SK-N-SH (cell line): ENCODE measurements around the gene FGD2. TPM values are rescaled to one million over a fixed set of nuclear protein-coding genes. Genes with fewer than 3 reads are reported as not detected.

Experiments
- CTCF ChIA-PET: fragments of 300-600, 350-600 bp; formaldehyde crosslinking; extraction: SDS; loops from one replicate; lab custom pipeline; 2021; lab: Yijun Ruan, JAX
- POLR2A ChIA-PET: fragments of 350-600 bp; sonication (Branson Sonifier 250); formaldehyde crosslinking; extraction: SDS; loops from one replicate; lab custom pipeline; 2020; ENCODE audit warnings: antibody characterized with exemption, inconsistent platforms; lab: Yijun Ruan, JAX
- DNase-seq: peaks from one replicate; pipeline ENCODE4 v3.0.0; 2012
- H2AFZ ChIP-seq: fragments of 200-600 bp; sonication (generic); 2 replicates; pipeline ENCODE4 v1.8.1; 2016; ENCODE audit warnings: antibody characterized with exemption, mild to moderate bottlenecking, low read depth
- H3F3A ChIP-seq: fragments of 200-600 bp; sonication (generic); replicated peaks from 2 replicates; pipeline ENCODE3; 2016; ENCODE audit warnings: antibody characterized with exemption, mild to moderate bottlenecking; ENCODE audit not compliant: insufficient read depth
- H3K27ac ChIP-seq, 2 experiments: fragments of 200-500 bp in 1 of 2; fragments of 200-600 bp in 1 of 2; sonication (Bioruptor generic) in 1 of 2; sonication (generic), shearing (Covaris generic) in 1 of 2; 2 replicates each; pipeline versions ENCODE4 v1.5.1 to v1.6.1; 2014 to 2016; ENCODE audit warnings: low read depth in 2 of 2, inconsistent platforms in 1 of 2, low read length in 1 of 2, mild to moderate bottlenecking in 1 of 2, mixed read lengths in 1 of 2
- H3K27me3 ChIP-seq: fragments of 200-600 bp; sonication (generic), shearing (Covaris generic); 2 replicates; pipeline ENCODE4 v1.6.1; 2016; ENCODE audit warnings: mixed run types; ENCODE audit not compliant: insufficient read depth
- H3K36me3 ChIP-seq, 2 experiments: fragments of 200-500 bp in 1 of 2; fragments of 200-600 bp in 1 of 2; sonication (Bioruptor generic) in 1 of 2; sonication (generic) in 1 of 2; replicated peaks in 1 of 2; 2 replicates each; pipeline versions ENCODE3 to v1.5.1; 2014 to 2016; ENCODE audit warnings: low read length in 1 of 2, mild to moderate bottlenecking in 1 of 2; ENCODE audit not compliant: insufficient read depth in 2 of 2, control insufficient read depth in 1 of 2
- H3K4me1 ChIP-seq, 2 experiments: fragments of 200-500 bp in 1 of 2; fragments of 200-600 bp in 1 of 2; sonication (Bioruptor generic) in 1 of 2; sonication (generic), shearing (Covaris generic) in 1 of 2; 2 replicates each; pipeline versions ENCODE4 v1.5.1 to v1.6.1; 2014 to 2016; ENCODE audit warnings: low read depth in 1 of 2, low read length in 1 of 2, mixed run types in 1 of 2; ENCODE audit not compliant: insufficient read depth in 2 of 2, control insufficient read depth in 1 of 2
- H3K4me2 ChIP-seq: fragments of 200-600 bp; sonication (generic), shearing (Covaris generic); 2 replicates; pipeline ENCODE4 v1.6.1; 2017; ENCODE audit warnings: mixed run types
- H3K4me3 ChIP-seq, 2 experiments: fragments of 200-500 bp in 1 of 2; fragments of 200-600 bp in 1 of 2; sonication (Bioruptor generic) in 1 of 2; sonication (generic), shearing (Covaris generic) in 1 of 2; 2 replicates each; pipeline versions ENCODE4 v1.5.1 to v1.8.1; 2014 to 2016; ENCODE audit warnings: low read depth in 2 of 2, inconsistent platforms in 1 of 2, low read length in 1 of 2, mild to moderate bottlenecking in 1 of 2, mixed read lengths in 1 of 2, moderate library complexity in 1 of 2
- H3K79me2 ChIP-seq: fragments of 200-600 bp; sonication (generic); 2 replicates; pipeline ENCODE4 v1.8.1; 2017; ENCODE audit warnings: mild to moderate bottlenecking; ENCODE audit not compliant: insufficient read depth
- H3K9ac ChIP-seq: fragments of 200-600 bp; sonication (generic); 2 replicates; pipeline ENCODE4 v1.6.1; 2017; ENCODE audit warnings: mixed run types
- H3K9me2 ChIP-seq: fragments of 200-600 bp; sonication (generic); 2 replicates; pipeline ENCODE4 v1.6.1; 2017; ENCODE audit warnings: mixed run types
- H3K9me3 ChIP-seq: fragments of 200-600 bp; sonication (generic); 2 replicates; pipeline ENCODE4 v1.6.1; 2017; ENCODE audit warnings: mixed run types, mild to moderate bottlenecking, moderate library complexity
- H4K20me1 ChIP-seq: fragments of 200-600 bp; sonication (generic); 2 replicates; pipeline ENCODE4 v1.6.1; 2017; ENCODE audit warnings: mild to moderate bottlenecking, mixed run types; ENCODE audit not compliant: insufficient read depth
- CHD2 ChIP-seq: fragments of 150-350 bp; IDR thresholded peaks from 2 replicates; pipeline ENCODE4 v1.6.1; 2018; ENCODE audit warnings: low read length; ENCODE audit not compliant: partially characterized antibody
- ELF1 ChIP-seq: IDR thresholded peaks from 2 replicates; pipeline ENCODE4 v1.4.0; 2012
- EP300 ChIP-seq, 2 experiments: IDR thresholded peaks; 2 replicates each; pipeline versions ENCODE4 v1.4.0 to v1.6.1; 2012; ENCODE audit warnings: borderline replicate concordance in 1 of 2, low read depth in 1 of 2, low read length in 1 of 2
- FOSL2 ChIP-seq: IDR thresholded peaks from 2 replicates; pipeline ENCODE4 v1.4.0; 2012; ENCODE audit warnings: low read depth, mild to moderate bottlenecking, moderate library complexity, borderline replicate concordance
- FOXJ3 ChIP-seq: sonication (generic); formaldehyde crosslinking; IDR thresholded peaks from 2 replicates; pipeline ENCODE4 v1.5.1; 2020; ENCODE audit warnings: mild to moderate bottlenecking, missing genetic modification reagents
- FOXM1 ChIP-seq: IDR thresholded peaks from 2 replicates; pipeline ENCODE4 v1.4.0; 2012; ENCODE audit warnings: low read depth, mild to moderate bottlenecking
- GABPA ChIP-seq: IDR thresholded peaks from 2 replicates; pipeline ENCODE4 v1.4.0; 2012; ENCODE audit warnings: low read depth, mild to moderate bottlenecking
- GATA2 ChIP-seq: sonication (generic); formaldehyde crosslinking; IDR thresholded peaks from 2 replicates; pipeline ENCODE4 v1.5.0; 2020; ENCODE audit warnings: mild to moderate bottlenecking, missing genetic modification reagents
- IRF3 ChIP-seq: fragments of 150-350 bp; IDR thresholded peaks from 2 replicates; pipeline ENCODE4 v1.6.1; 2016; ENCODE audit warnings: mild to moderate bottlenecking, low read depth, low read length
- MEF2A ChIP-seq: IDR thresholded peaks from 2 replicates; pipeline ENCODE4 v1.4.0; 2012; ENCODE audit warnings: low read depth, borderline replicate concordance
- MXI1 ChIP-seq: IDR thresholded peaks from 2 replicates; pipeline ENCODE4 v1.6.1; 2012; ENCODE audit warnings: mild to moderate bottlenecking, low read depth, low read length, improper control_type of control experiment
- NFIC ChIP-seq: IDR thresholded peaks from 2 replicates; pipeline ENCODE4 v1.4.0; 2012; ENCODE audit warnings: borderline replicate concordance
- NRF1 ChIP-seq: IDR thresholded peaks from 2 replicates; pipeline ENCODE4 v1.6.1; 2012; ENCODE audit warnings: low read depth, mild to moderate bottlenecking, low read length
- RAD21 ChIP-seq: IDR thresholded peaks from 2 replicates; pipeline ENCODE4 v1.6.1; 2012; ENCODE audit warnings: mild to moderate bottlenecking, low read length
- RCOR1 ChIP-seq: fragments of 150-350 bp; IDR thresholded peaks from 2 replicates; pipeline ENCODE4 v1.6.1; 2017; ENCODE audit warnings: antibody characterized with exemption, low read length
- RXRA ChIP-seq: IDR thresholded peaks from 2 replicates; pipeline ENCODE4 v1.4.0; 2012; ENCODE audit warnings: low read depth, mild to moderate bottlenecking, borderline replicate concordance
- SIN3A ChIP-seq: IDR thresholded peaks from 2 replicates; pipeline ENCODE4 v1.6.1; 2012; ENCODE audit warnings: low read depth, mild to moderate bottlenecking, low read length, moderate library complexity, borderline replicate concordance
- SMC3 ChIP-seq: IDR thresholded peaks from 2 replicates; pipeline ENCODE4 v1.6.1; 2012; ENCODE audit warnings: low read depth, low read length, improper control_type of control experiment
- TAF1 ChIP-seq: IDR thresholded peaks from 2 replicates; pipeline ENCODE4 v1.6.1; 2012; ENCODE audit warnings: low read depth, mild to moderate bottlenecking, low read length, moderate library complexity, borderline replicate concordance
- TCF12 ChIP-seq: IDR thresholded peaks from 2 replicates; pipeline ENCODE4 v1.4.0; 2012
- TEAD4 ChIP-seq: IDR thresholded peaks from 2 replicates; pipeline ENCODE4 v1.4.0; 2012; ENCODE audit warnings: mild to moderate bottlenecking, borderline replicate concordance; ENCODE audit not compliant: insufficient read depth
- USF1 ChIP-seq: IDR thresholded peaks from 2 replicates; pipeline ENCODE4 v1.4.0; 2012; ENCODE audit warnings: low read depth, borderline replicate concordance
- USF2 ChIP-seq: fragments of 150-350 bp; IDR thresholded peaks from 2 replicates; pipeline ENCODE4 v1.6.1; 2017; ENCODE audit warnings: antibody characterized with exemption, low read length, low read depth, borderline replicate concordance
- YY1 ChIP-seq: IDR thresholded peaks from 2 replicates; pipeline ENCODE4 v1.4.0; 2012; ENCODE audit warnings: low read depth, mild to moderate bottlenecking
- WGBS: methylation state at CpG from one replicate; pipeline ENCODE4 v1.1.6; 2017; ENCODE audit warnings: low lambda C conversion rate; 5-methylcytosine and 5-hydroxymethylcytosine counted together
- polyA plus RNA-seq, 3 experiments: library from polyadenylated mRNA; depleted of rRNA; stranded (reverse); fragments of >200 nt; gene quantifications; 2 replicates each; pipeline ENCODE4 v1.2.3, GENCODE V29; 2012
- TF ChIP-seq, protein P1 (sequence below): IDR thresholded peaks from 2 replicates; pipeline ENCODE4 v1.4.0; 2012; ENCODE audit warnings: low read depth, borderline replicate concordance

The FGD2 gene
- polyA plus RNA-seq, 1 of the 3 experiments (the other 2 are of a cell fraction) = not detected

DNA sequence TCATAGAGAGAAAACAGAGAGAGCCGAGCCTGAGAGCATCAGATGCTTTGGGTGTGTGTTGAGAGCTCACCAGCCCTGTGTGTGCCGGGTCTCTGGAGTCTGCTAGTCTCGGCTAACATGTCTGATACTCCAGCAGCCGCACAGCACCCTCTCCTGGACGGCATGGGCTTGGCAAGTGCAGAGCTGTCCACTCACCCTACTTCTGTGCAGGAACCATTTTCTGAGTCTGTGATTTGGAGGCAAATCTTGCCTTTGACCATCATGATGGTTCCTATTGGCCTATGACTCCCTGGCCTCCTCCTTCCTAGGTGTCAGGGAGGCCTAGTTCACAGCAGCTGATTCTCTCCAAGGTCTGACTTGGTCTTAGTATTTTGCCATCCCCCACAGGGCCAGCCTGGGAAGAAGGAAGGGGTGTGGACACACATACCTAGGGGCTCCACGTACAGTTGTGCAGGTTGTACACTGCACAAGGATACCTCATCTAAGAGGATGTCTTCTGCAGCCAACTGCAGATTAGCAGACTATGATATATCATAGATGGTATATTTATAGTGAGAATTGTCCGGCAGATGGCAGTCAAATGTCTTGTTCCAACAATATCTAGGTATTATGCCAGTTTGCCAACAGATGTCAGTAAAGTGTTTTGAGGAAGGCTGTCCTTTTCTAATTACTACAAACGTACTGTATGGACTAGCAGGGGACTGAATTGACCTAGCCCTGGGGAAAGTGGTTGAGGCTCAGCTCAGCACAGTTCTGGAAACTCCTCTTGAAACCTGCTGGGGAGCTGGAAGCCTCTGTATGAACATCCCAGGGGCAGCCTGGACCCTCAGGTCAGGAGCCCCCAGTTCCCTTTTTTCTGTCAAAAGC, 13.0 kb downstream of the FGD2 start (continued):
- 0 out of 2 replicates have a peak, but pooled peaks have one; percentile 12 for TF ChIP-seq RCOR1
- no peak for TF ChIP-seq FOSL2
- TF ChIP-seq GATA2 (CRISPR knock-in tag) = no peak
- peak; percentile 94 for TF ChIP-seq RAD21
- 0 out of 2 replicates have a peak, but pooled peaks have one; percentile 8 for TF ChIP-seq SIN3A
- TF ChIP-seq ELF1 = no peak
- peak; percentile 85 for TF ChIP-seq SMC3
- no peak for TF ChIP-seq YY1
- TF ChIP-seq, protein P1, sequence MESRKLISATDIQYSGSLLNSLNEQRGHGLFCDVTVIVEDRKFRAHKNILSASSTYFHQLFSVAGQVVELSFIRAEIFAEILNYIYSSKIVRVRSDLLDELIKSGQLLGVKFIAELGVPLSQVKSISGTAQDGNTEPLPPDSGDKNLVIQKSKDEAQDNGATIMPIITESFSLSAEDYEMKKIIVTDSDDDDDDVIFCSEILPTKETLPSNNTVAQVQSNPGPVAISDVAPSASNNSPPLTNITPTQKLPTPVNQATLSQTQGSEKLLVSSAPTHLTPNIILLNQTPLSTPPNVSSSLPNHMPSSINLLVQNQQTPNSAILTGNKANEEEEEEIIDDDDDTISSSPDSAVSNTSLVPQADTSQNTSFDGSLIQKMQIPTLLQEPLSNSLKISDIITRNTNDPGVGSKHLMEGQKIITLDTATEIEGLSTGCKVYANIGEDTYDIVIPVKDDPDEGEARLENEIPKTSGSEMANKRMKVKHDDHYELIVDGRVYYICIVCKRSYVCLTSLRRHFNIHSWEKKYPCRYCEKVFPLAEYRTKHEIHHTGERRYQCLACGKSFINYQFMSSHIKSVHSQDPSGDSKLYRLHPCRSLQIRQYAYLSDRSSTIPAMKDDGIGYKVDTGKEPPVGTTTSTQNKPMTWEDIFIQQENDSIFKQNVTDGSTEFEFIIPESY = no peak
- no peak for TF ChIP-seq MXI1
- no peak for TF ChIP-seq TCF12

GRCh38 chr6:37019065-37019450, 13.6 kb downstream of the FGD2 start:
- ChIA-PET CTCF (interaction anchor here (0.7 to 26.3 kb wide), 49 partner anchors 9 to 561 kb away, joined by 3 to 678 read pairs (median 7); partner anchors contain the start of genes C6orf89, FGD2, MTCH1 and PIM1), POLR2A (interaction anchor here (1.6 kb wide), 1 partner anchor 33 kb away, joined by 3 read pairs; the partner anchor contains the start of gene MTCH1)
- Histone ChIP-seq H3K9me3 (no peaks in the 10 kb centered on the region), H3K79me2 (no peaks in the 10 kb centered on the region), H3K27ac (peak overlapping the region in 1 of 2 experiments; percentile 59; a peak in 2 of 4 replicates), H3K4me3 (no peak overlapping the region), H3K36me3 (no peaks in the 10 kb centered on the region), H3K4me2 (no peak overlapping the region), H3K27me3 (no peaks in the 10 kb centered on the region), H3K9me2 (no peaks in the 10 kb centered on the region), H3K4me1 (peaks cover 0 to 19% of the 10 kb centered on the region in 2 experiments; a peak in 1 of 4 replicates), H3F3A (no peaks in the 10 kb centered on the region), H3K9ac (no peak overlapping the region), H4K20me1 (no peaks in the 10 kb centered on the region), H2AFZ (0 out of 2 replicates have a peak overlapping the region, but pooled peaks have one; percentile 18)
- WGBS = 22% methylated on average over 2 of the region's 2 CpGs
- peak; percentile 53 for DNase-seq
- TF ChIP-seq FOXJ3 (no peak), IRF3 (no peak), NRF1 (no peak), TEAD4 (no peak), CHD2 (no peak), EP300 (IDR thresholded peaks at IDR 0.05; ENCODE audit: borderline replicate concordance in 1 of 2, low read depth in 1 of 2, low read length in 1 of 2) (no peak), USF1 (no peak), MEF2A (no peak), GABPA (no peak), RXRA (no peak), USF2 (no peak), MXI1 (no peak), NFIC (no peak), FOXM1 (no peak), RAD21 (no peak), TAF1 (no peak), TCF12 (no peak)
- TF ChIP-seq, protein P1 = no peak
